GM20000 (cell line): ENCODE measurements around the gene PPP1R12C.

Experiments
- DNase-seq: peaks from one replicate; pipeline ENCODE4 v3.0.0; 2012; ENCODE audit warnings: low spot score
- CTCF ChIP-seq: IDR thresholded peaks from 2 replicates; pipeline ENCODE4 v1.5.1; 2012; ENCODE audit warnings: mild to moderate bottlenecking, control low read depth; ENCODE audit errors: extremely low read depth, missing control alignments

Gene PPP1R12C

GRCh38 chr19:55119053-55119452 lies 1.6 kb upstream of the PPP1R12C start:
- no peak for DNase-seq
- TF ChIP-seq CTCF = no peak

GRCh38 chr19:55118401-55118991 lies 1.1 kb upstream of the PPP1R12C start:
- TF ChIP-seq CTCF = no peak
- DNase-seq = peak; percentile 50

DNA sequence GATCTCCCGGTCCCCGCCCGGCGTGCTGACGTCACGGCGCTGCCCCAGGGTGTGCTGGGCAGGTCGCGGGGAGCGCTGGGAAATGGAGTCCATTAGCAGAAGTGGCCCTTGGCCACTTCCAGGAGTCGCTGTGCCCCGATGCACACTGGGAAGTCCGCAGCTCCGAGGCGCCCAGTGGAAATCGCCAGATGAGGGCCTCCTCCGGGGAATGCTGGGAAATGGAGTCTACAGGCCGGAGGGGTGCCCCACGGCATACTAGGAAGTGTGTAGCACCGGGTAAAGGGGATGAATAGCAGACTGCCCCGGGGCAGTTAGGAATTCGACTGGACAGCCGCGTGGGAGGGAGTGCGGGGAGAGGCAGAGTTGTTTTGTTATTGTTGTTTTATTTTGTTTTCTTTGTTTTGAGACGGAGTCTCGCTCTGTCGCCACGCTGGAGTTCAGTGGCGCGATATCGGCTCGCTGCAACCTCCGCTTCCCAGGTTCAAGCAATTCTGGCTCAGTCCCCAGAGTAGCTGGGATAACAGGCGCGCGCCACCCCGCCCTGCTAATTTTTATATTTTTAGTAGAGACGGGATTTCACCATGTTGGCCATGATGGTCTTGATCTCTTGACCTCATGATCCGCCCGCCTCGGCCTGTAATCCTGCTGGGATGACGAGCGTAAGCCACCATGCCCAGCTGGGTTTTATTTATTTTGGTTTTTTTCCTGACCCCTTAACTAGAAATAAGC lies 390 bp upstream of the PPP1R12C start:
- DNase-seq = peak; percentile 100
- TF ChIP-seq CTCF = no peak

DNA sequence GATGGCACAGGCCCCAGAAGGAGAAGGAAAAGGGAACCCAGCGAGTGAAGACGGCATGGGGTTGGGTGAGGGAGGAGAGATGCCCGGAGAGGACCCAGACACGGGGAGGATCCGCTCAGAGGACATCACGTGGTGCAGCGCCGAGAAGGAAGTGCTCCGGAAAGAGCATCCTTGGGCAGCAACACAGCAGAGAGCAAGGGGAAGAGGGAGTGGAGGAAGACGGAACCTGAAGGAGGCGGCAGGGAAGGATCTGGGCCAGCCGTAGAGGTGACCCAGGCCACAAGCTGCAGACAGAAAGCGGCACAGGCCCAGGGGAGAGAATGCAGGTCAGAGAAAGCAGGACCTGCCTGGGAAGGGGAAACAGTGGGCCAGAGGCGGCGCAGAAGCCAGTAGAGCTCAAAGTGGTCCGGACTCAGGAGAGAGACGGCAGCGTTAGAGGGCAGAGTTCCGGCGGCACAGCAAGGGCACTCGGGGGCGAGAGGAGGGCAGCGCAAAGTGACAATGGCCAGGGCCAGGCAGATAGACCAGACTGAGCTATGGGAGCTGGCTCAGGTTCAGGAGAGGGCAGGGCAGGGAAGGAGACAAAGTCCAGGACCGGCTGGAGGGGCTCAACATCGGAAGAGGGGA lies 1.1 kb downstream of the PPP1R12C start:
- no peak for TF ChIP-seq CTCF
- peak; percentile 81 for DNase-seq

DNA sequence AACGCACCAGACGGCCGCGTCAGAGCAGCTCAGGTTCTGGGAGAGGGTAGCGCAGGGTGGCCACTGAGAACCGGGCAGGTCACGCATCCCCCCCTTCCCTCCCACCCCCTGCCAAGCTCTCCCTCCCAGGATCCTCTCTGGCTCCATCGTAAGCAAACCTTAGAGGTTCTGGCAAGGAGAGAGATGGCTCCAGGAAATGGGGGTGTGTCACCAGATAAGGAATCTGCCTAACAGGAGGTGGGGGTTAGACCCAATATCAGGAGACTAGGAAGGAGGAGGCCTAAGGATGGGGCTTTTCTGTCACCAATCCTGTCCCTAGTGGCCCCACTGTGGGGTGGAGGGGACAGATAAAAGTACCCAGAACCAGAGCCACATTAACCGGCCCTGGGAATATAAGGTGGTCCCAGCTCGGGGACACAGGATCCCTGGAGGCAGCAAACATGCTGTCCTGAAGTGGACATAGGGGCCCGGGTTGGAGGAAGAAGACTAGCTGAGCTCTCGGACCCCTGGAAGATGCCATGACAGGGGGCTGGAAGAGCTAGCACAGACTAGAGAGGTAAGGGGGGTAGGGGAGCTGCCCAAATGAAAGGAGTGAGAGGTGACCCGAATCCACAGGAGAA lies 1.9 kb downstream of the PPP1R12C start:
- no peak for TF ChIP-seq CTCF
- DNase-seq = no peak

DNA sequence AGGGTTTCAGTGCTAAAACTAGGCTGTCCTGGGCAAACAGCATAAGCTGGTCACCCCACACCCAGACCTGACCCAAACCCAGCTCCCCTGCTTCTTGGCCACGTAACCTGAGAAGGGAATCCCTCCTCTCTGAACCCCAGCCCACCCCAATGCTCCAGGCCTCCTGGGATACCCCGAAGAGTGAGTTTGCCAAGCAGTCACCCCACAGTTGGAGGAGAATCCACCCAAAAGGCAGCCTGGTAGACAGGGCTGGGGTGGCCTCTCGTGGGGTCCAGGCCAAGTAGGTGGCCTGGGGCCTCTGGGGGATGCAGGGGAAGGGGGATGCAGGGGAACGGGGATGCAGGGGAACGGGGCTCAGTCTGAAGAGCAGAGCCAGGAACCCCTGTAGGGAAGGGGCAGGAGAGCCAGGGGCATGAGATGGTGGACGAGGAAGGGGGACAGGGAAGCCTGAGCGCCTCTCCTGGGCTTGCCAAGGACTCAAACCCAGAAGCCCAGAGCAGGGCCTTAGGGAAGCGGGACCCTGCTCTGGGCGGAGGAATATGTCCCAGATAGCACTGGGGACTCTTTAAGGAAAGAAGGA lies 2.8 kb downstream of the PPP1R12C start:
- DNase-seq = no peak
- TF ChIP-seq CTCF = no peak
